ENCODE data around the gene DNAJC16. TPM values are rescaled to one million over a fixed set of nuclear protein-coding genes. Genes with fewer than 3 reads are reported as not detected.

The DNAJC16 gene
- total RNA-seq, 2 experiments from 2014 or later, result 7.1 to 9.8 TPM

DNA sequence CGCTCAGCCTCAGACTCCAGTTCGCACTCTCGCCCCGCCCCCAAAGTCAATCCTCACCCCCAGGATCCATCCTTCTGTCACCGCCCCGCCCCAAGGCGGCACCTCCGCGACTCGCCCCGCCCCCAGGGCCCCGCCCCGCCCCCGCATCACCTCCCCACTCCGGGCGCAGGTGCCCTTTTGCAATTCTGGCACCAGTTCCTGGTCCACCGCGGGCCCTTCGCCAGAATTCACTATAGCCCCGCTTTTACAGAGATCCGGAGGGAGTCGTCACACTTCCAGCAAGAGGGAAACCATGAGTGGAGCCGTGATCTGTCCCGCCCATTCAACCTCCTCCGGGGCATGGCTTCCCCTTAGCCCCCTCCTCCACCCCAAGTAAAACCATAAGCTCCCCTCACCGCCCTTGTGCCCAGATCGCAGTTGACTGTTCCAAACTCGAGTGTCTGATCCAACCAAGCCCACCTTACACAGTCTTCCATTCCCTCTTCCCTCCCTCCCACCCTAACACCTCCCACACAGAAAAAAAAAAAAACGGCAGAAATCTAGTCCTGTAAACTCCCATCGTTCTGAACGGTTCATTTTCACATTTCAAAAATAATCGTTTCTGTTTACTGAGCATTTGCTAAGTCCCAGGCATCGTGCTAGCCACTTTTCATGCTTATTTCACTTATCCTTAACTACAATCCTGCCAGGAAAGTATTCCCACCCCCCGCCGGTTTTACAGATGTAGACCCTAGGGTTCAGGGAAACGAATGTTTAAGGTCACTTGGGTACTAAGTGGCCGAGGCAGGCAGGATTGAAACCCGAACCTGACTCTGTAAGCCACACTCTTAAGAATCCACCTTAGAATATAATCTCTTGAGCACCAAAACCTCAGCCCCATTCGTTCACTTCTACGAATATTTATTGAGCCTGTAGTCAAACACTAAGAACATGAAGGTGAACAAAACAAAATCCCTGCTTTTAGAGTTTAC lies 1.3 kb upstream of the DNAJC16 start:
- no peak for DNase-seq
- Mint-ChIP-seq H3K27me3 (ENCODE audit: low read depth) (no peaks in the 10 kb centered on the region), H3K4me1 (ENCODE audit: low read depth) (peaks cover 48% of the 10 kb centered on the region), H3K9me3 (no peaks in the 10 kb centered on the region), H3K27ac (peak overlapping the region; percentile 99), H3K36me3 (ENCODE audit: low read depth) (peaks cover 2% of the 10 kb centered on the region), H3K4me3 (peak overlapping the region; percentile 95)
- intact Hi-C loops (cut with micrococcal nuclease), result loop anchor here (1.0 to 10.0 kb wide), 14 partner anchors 54 to 1529 kb away; partner anchors contain the start of genes DDI2, EFHD2, SDHB and SZRD1
- CTCF ChIA-PET, result no interaction called here

DNA sequence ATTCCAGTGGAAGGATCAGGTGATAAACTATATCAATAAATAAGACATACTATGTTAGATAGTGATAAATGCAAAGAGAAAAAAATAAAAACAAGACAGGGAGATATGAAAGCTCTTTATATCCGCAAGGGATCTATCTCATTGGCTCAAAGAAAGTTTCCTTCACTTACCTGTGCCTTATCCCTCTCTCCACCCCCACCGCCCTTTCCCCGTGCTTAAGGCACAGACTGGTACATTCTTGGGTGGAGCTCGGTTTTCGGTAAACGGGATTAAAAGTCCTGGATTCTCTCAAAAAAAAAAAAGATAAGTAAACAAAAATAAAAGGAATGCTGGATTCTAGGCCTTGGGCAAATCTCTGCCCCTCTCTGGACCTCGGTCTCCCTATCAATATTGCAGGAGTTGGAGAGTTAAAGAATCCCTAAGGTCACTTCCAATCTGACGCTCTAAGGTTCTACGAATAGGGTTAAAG lies 593 bp upstream of the DNAJC16 start:
- peak overlapping the region; percentile 95 for H3K4me3 Mint-ChIP-seq
- H3K27me3 Mint-ChIP-seq (ENCODE audit: low read depth), result no peaks in the 10 kb centered on the region
- CTCF ChIA-PET, result no interaction called here
- H3K4me1 Mint-ChIP-seq (ENCODE audit: low read depth), result peaks cover 53% of the 10 kb centered on the region
- H3K27ac Mint-ChIP-seq, result peak overlapping the region; percentile 99
- DNase-seq, result peak; percentile 23
- H3K9me3 Mint-ChIP-seq, result no peaks in the 10 kb centered on the region
- intact Hi-C loops (cut with micrococcal nuclease), result loop anchor here (1.0 to 10.0 kb wide), 8 partner anchors 53 to 1529 kb away; partner anchors contain the start of genes DDI2, SDHB and SZRD1
- peaks cover 4% of the 10 kb centered on the region for H3K36me3 Mint-ChIP-seq (ENCODE audit: low read depth)

GRCh38 chr1:15531003-15531402 lies 4.4 kb downstream of the DNAJC16 start:
- Mint-ChIP-seq H3K27ac (peak overlapping the region; percentile 50), H3K4me1 (ENCODE audit: low read depth) (peaks cover 36% of the 10 kb centered on the region), H3K36me3 (ENCODE audit: low read depth) (peaks cover 6% of the 10 kb centered on the region), H3K27me3 (ENCODE audit: low read depth) (no peaks in the 10 kb centered on the region), H3K4me3 (no peak overlapping the region), H3K9me3 (no peaks in the 10 kb centered on the region)
- no peak for DNase-seq
- CTCF ChIA-PET, result interaction anchor here (1.2 kb wide), 1 partner anchor 91 kb away, joined by 3 read pairs; no protein-coding TSS in a partner anchor
- intact Hi-C loops (cut with micrococcal nuclease), result loop anchor here (1.0 kb wide), 1 partner anchor 47 kb away; no protein-coding TSS in a partner anchor

DNA sequence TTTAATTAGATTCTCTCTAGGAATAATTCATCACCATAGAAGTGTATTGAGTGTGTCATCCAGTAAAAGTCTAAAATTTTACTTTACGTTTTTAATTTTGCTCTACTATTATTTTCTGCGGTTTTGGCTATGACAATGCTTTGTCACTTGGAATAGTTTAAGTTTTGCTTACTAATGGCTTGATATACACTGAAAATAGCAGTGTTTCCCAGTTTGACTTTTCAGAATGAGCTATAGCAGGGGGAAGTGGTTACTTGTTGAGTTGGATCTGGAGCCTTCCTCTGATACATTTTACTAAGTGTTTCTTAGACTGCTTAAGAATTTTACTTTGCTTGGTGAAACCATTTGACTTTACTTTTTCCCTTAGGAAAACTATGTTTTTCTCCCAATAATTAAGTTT lies 5.0 kb downstream of the DNAJC16 start:
- intact Hi-C loops (cut with micrococcal nuclease), result loop anchor here (1.0 kb wide), 1 partner anchor 47 kb away; no protein-coding TSS in a partner anchor
- DNase-seq, result no peak

DNA sequence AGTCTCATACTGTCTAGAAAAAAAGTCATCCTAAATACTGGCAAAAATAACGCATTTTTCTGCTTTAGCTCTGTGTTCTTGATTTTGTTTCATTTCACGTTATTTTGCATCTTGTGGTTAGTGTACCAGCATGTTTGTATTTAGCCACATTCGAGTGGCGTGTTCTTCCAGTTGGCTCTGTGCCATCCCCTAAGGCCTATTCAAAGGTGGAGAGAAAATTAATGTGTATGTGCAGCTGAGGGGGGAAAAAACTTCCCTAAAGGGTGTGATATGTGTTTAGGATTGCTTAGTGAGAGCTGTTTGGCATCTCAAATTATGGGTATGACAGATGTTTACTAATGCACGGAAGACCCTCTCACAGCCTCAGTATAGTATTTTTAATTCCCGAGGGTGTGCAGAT lies 12.1 kb downstream of the DNAJC16 start:
- Mint-ChIP-seq H3K4me3 (no peak overlapping the region), H3K27me3 (ENCODE audit: low read depth) (no peaks in the 10 kb centered on the region), H3K27ac (no peak overlapping the region), H3K9me3 (no peaks in the 10 kb centered on the region), H3K4me1 (ENCODE audit: low read depth) (no peaks in the 10 kb centered on the region), H3K36me3 (ENCODE audit: low read depth) (peaks cover 20% of the 10 kb centered on the region)
- no peak for DNase-seq
- intact Hi-C loops (cut with micrococcal nuclease), result no loop called here
- CTCF ChIA-PET, result interaction anchor here (0.5 kb wide), 1 partner anchor 22 kb away, joined by 4 read pairs; no protein-coding TSS in a partner anchor

More for the DNA sequence above, 5.0 kb downstream of the DNAJC16 start:
- peaks cover 33% of the 10 kb centered on the region for H3K4me1 Mint-ChIP-seq (ENCODE audit: low read depth)
- CTCF ChIA-PET, result interaction anchor here (1.2 kb wide), 1 partner anchor 90 kb away, joined by 3 read pairs; no protein-coding TSS in a partner anchor
- no peak overlapping the region for H3K4me3 Mint-ChIP-seq
- no peaks in the 10 kb centered on the region for H3K27me3 Mint-ChIP-seq (ENCODE audit: low read depth)
- no peak overlapping the region for H3K27ac Mint-ChIP-seq
- peaks cover 10% of the 10 kb centered on the region for H3K36me3 Mint-ChIP-seq (ENCODE audit: low read depth)
- no peaks in the 10 kb centered on the region for H3K9me3 Mint-ChIP-seq

DNA sequence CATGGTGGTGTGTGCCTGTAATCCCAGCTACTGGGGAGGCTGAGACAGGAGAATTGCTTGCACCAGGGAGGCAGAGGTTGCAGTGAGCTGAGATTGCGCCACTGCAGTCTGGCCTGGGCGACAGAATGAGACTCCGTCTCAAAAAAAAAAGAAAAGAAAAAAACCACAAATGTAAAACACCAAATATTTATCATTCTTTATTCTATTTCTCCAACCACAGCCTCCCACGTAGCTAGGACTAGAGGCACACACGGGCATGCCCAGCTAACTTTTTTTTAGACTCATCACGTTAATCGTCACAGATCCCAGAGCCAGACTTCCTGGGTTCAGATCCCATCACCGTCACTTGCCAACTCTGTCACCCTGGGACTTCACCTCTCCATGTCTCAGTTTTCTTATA lies 13.5 kb downstream of the DNAJC16 start:
- Mint-ChIP-seq H3K4me1 (ENCODE audit: low read depth) (no peaks in the 10 kb centered on the region), H3K27me3 (ENCODE audit: low read depth) (no peaks in the 10 kb centered on the region), H3K27ac (no peak overlapping the region), H3K36me3 (ENCODE audit: low read depth) (peaks cover 20% of the 10 kb centered on the region), H3K4me3 (no peak overlapping the region), H3K9me3 (no peaks in the 10 kb centered on the region)
- CTCF ChIA-PET, result no interaction called here
- DNase-seq, result no peak
- intact Hi-C loops (cut with micrococcal nuclease), result no loop called here

GRCh38 chr1:15541231-15541792 lies 14.7 kb downstream of the DNAJC16 start:
- CTCF ChIA-PET, result no interaction called here
- DNase-seq, result no peak
- H3K36me3 Mint-ChIP-seq (ENCODE audit: low read depth), result peaks cover 23% of the 10 kb centered on the region
- intact Hi-C loops (cut with micrococcal nuclease), result no loop called here
- no peak overlapping the region for H3K4me3 Mint-ChIP-seq
- no peaks in the 10 kb centered on the region for H3K4me1 Mint-ChIP-seq (ENCODE audit: low read depth)
- no peaks in the 10 kb centered on the region for H3K9me3 Mint-ChIP-seq
- H3K27ac Mint-ChIP-seq, result no peak overlapping the region
- no peaks in the 10 kb centered on the region for H3K27me3 Mint-ChIP-seq (ENCODE audit: low read depth)

DNA sequence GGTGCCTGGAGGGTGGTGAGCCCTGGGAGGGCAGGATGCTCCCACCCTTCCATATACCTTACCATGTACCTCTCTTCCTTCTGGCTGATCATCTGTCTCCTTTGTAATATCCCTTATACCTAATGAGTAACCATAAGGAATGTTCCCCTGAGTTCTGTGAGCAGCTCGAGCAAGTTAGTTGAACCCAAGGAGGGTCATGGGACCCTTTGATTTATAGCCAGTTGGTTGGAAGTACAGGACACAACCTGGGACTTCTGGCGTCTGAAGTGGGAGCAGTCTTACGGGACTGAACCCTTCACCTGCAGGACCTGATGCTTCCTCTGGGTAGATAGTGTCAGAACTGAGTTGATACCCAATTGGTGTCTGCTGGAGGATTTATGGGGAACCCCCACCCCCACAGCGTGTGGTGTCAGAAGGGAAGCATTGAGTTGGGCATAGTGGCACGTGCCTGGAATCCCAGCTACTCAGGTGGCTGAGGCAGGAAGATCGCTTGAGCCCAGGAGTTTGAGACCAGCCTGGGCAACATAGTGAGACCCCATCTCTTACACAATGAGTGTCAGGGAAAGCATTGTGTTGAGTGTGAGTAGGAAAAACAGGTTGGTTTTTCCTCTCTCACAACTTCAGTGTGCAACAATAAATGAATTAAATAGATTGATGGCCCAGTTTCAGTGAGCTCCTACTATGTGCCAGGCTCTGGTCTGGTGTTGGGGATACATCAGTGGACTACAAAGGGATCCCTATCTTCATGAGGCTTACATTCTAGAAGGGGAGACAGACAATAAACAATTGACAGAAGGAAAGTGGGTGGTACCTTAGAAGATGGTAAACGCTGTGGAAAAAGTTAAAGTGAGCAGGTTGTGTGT lies 16.0 kb downstream of the DNAJC16 start:
- H3K27me3 Mint-ChIP-seq (ENCODE audit: low read depth), result no peaks in the 10 kb centered on the region
- intact Hi-C loops (cut with micrococcal nuclease), result no loop called here
- H3K9me3 Mint-ChIP-seq, result no peaks in the 10 kb centered on the region
- CTCF ChIA-PET, result no interaction called here
- no peak overlapping the region for H3K4me3 Mint-ChIP-seq
- DNase-seq, result no peak
- no peak overlapping the region for H3K27ac Mint-ChIP-seq
- H3K36me3 Mint-ChIP-seq (ENCODE audit: low read depth), result peaks cover 18% of the 10 kb centered on the region
- no peaks in the 10 kb centered on the region for H3K4me1 Mint-ChIP-seq (ENCODE audit: low read depth)

GRCh38 chr1:15543251-15543588 lies 16.6 kb downstream of the DNAJC16 start:
- Mint-ChIP-seq H3K4me3 (no peak overlapping the region), H3K9me3 (no peaks in the 10 kb centered on the region), H3K27ac (no peak overlapping the region), H3K27me3 (ENCODE audit: low read depth) (no peaks in the 10 kb centered on the region), H3K4me1 (ENCODE audit: low read depth) (no peaks in the 10 kb centered on the region), H3K36me3 (ENCODE audit: low read depth) (peaks cover 18% of the 10 kb centered on the region)
- intact Hi-C loops (cut with micrococcal nuclease), result no loop called here
- no peak for DNase-seq
- CTCF ChIA-PET, result no interaction called here

DNA sequence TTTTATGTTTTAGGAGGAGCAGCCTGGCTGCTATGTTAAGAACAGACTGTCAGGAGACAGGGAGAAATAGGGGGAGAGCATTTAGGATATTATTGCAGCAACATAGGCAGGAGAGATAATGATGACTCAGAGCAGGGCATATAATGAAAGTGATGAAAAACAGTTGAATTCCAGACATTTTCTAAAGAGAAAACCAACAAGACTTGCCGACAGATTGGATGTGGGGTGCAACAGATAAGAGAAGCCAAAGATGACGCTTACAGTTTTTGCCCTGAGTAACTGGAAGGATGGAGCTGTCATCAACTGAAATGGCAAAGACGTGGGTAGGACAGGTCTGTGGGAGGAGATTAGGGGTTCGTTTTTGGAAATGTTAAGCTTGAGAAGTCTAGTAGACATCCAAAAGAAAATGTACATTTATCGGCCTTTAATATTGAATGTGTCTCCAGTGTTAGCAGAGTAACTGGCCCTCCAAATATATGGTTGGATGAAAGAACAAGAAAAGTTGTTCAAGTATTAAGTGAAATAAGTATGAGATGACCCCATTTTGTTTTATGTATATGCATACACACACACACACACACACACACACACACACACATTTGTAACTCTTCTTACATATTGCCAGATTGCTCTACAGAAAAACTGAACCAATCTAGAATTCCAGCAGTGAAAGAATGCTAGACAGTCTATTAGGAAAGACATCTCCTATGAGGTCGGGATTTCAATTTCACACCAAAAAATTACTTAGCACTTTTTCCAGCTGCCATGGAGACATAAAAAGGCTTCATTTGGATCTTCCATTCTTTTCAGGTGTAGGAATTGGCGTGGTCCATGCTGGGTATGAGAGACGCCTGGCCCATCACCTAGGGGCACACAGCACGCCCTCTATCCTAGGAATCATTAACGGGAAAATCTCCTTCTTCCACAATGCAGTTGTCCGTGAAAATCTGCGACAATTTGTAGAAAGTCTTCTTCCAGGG lies 17.2 kb downstream of the DNAJC16 start:
- Mint-ChIP-seq H3K27ac (no peak overlapping the region), H3K4me1 (ENCODE audit: low read depth) (no peaks in the 10 kb centered on the region), H3K4me3 (no peak overlapping the region), H3K9me3 (no peaks in the 10 kb centered on the region), H3K27me3 (ENCODE audit: low read depth) (no peaks in the 10 kb centered on the region), H3K36me3 (ENCODE audit: low read depth) (peaks cover 17% of the 10 kb centered on the region)
- CTCF ChIA-PET, result no interaction called here
- intact Hi-C loops (cut with micrococcal nuclease), result no loop called here
- no peak for DNase-seq

GRCh38 chr1:15546641-15547040 lies 20.0 kb downstream of the DNAJC16 start:
- no peak overlapping the region for H3K27ac Mint-ChIP-seq
- no peaks in the 10 kb centered on the region for H3K9me3 Mint-ChIP-seq
- H3K4me3 Mint-ChIP-seq, result no peak overlapping the region
- CTCF ChIA-PET, result no interaction called here
- no peaks in the 10 kb centered on the region for H3K4me1 Mint-ChIP-seq (ENCODE audit: low read depth)
- DNase-seq, result no peak
- intact Hi-C loops (cut with micrococcal nuclease), result no loop called here
- peaks cover 22% of the 10 kb centered on the region for H3K36me3 Mint-ChIP-seq (ENCODE audit: low read depth)
- no peaks in the 10 kb centered on the region for H3K27me3 Mint-ChIP-seq (ENCODE audit: low read depth)
